Right lobe of liver (tissue), 4 donors: ENCODE results near the gene ATP6V1E1.

ENCODE experiments used
- CTCF ChIP-seq, 4 donors: fragments of 200-600 bp in 3 of 4; fragments of 450-650 bp in 1 of 4; IDR thresholded peaks; one replicate each; pipeline versions ENCODE4 v1.5.1 to v1.8.0; 2016 to 2022; ENCODE audit warnings: antibody characterized with exemption in 4 of 4, mild to moderate bottlenecking in 2 of 4
- POLR2A ChIP-seq: fragments of 450-650 bp; IDR thresholded peaks from one replicate; pipeline ENCODE4 v1.6.1; 2017; ENCODE audit warnings: antibody characterized with exemption, mild to moderate bottlenecking
- donor health status: DM: no; HTN: no; CAD: no.
- donor health status: DM: no; HTN: no; CAD: no.
- donor health status: DM: no; HTN: yes; CAD: no.

DNA sequence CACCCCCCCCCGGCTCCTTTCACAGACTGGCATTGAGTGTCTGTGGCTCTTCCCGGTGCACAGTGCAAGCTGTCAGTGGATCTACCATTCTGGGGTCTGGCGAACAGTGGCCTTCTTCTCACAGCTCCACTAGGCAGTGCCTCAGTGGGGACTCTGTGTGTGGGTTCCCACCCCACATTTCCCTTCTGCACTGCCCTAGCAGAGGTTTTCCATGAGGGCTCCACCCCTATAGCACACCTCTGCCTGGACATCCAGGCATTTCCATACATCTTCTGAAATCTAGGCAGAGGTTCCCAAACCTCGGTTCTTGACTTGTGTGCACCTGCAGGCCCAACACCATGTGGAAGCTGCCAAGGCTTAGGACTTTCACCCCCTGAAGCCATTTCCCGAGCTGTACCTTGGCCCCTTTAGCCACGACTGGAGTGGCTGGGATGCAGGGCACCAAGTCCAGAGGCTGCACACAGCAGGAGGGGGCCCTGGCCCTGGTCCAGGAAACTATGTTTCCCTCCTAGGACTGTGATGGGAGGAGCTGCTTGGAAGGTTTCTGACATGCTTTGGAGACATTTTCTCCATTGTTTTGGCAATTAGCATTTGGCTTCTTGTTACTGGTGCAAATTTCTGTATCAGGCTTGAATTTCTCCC, 36.0 kb upstream of the ATP6V1E1 start:
- TF ChIP-seq CTCF (IDR thresholded peaks at IDR 0.05) (no peak), POLR2A (no peak)
